ENCODE results near the gene TRIM14.
"Not testable (repeated sequence)": the region's sequence is repeated elsewhere in the genome, so short reads cannot be mapped to it uniquely, and the experiment has no call there.

The TRIM14 gene

GRCh38 chr9:98083061-98083501, 35.9 kb downstream of the TRIM14 start:
- peak; percentile 46 for DNase-seq (ENCODE audit: low read depth)

- peak; percentile 44 for DNase-seq (ENCODE audit: low read depth)
Observed at GRCh38 chr9:98081477-98082219, 37.4 kb downstream of the TRIM14 start.

GRCh38 chr9:98080780-98081179, 38.2 kb downstream of the TRIM14 start:
- DNase-seq (ENCODE audit: low read depth): no peak

GRCh38 chr9:98080326-98080725, 38.7 kb downstream of the TRIM14 start:
- DNase-seq (ENCODE audit: low read depth): peak; percentile 59

GRCh38 chr9:98078895-98079294, 40.1 kb downstream of the TRIM14 start:
- no peak for DNase-seq (ENCODE audit: low read depth)

DNA sequence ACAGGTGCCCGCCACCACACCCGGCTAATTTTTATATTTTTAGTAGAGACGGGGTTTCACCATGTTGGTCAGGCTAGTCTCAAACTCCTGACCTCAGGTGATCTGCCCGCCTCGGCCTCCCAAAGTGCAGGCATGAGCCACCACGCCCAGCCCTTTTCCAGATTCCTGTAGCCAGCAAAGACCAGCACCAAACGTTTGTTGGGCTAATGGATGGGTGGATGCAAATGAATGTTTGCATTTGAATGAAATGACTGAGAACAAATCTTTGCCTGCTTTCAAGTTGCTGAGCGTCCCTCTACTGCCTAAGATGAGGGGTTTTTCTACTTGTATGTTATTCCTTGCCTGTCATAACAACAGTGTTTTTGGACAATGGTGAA, 42.5 kb downstream of the TRIM14 start:
- not testable (repeated sequence) for DNase-seq (ENCODE audit: low read depth)

GRCh38 chr9:98075332-98075805, 43.7 kb downstream of the TRIM14 start:
- DNase-seq (ENCODE audit: low read depth): peak; percentile 84

GRCh38 chr9:98074115-98074990, 44.7 kb downstream of the TRIM14 start:
- DNase-seq (ENCODE audit: low read depth): peak; percentile 45

GRCh38 chr9:98071737-98072136, 47.3 kb downstream of the TRIM14 start:
- no peak for DNase-seq (ENCODE audit: low read depth)

DNA sequence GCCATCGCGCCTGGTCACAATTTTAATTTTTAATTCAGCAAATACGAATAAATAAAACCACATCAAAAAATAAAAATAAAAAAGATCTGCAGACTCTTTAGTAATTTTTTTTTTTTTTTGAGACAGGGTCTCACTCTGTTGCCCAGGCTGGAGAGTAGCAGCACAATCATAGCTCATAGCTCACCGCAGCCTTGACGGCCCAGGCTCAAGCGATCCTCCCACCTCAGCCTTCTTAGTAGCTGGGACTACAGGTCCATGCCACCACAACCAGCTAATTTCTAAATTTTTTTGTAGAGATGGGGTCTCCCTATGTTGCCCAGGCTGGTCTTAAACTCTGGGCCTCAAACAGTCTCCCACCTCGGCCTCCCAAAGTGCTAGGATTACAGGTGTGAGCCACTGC, 48.3 kb downstream of the TRIM14 start:
- no peak for DNase-seq (ENCODE audit: low read depth)

- no peak for DNase-seq (ENCODE audit: low read depth)
Observed at GRCh38 chr9:98069551-98069950, 49.5 kb downstream of the TRIM14 start.

- DNase-seq (ENCODE audit: low read depth): no peak
Observed at GRCh38 chr9:98067184-98067583, 51.8 kb downstream of the TRIM14 start.

- no peak for DNase-seq (ENCODE audit: low read depth)
Observed at GRCh38 chr9:98066235-98066634, 52.8 kb downstream of the TRIM14 start.

GRCh38 chr9:98064623-98065392, 54.2 kb downstream of the TRIM14 start:
- DNase-seq (ENCODE audit: low read depth): no peak

DNA sequence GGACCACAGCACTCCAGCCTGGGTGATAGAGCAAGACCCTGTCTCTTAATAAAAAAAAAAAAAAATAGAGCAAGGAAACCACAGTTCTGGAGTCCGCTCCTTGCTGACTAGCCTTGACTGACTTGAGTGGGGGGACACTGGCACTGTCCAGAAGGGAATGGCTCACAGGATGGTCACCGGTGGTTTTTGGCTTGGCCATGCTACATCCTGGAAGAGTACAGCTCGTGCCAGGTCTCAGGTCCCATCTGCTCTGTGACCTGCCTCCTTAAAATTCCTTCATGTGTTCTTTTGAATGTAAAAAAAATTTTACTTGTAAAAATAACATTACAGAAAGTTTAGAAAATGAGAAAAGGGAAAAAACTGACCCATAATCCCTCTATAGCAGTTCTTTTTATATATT, 56.9 kb downstream of the TRIM14 start:
- DNase-seq (ENCODE audit: low read depth): no peak

DNA sequence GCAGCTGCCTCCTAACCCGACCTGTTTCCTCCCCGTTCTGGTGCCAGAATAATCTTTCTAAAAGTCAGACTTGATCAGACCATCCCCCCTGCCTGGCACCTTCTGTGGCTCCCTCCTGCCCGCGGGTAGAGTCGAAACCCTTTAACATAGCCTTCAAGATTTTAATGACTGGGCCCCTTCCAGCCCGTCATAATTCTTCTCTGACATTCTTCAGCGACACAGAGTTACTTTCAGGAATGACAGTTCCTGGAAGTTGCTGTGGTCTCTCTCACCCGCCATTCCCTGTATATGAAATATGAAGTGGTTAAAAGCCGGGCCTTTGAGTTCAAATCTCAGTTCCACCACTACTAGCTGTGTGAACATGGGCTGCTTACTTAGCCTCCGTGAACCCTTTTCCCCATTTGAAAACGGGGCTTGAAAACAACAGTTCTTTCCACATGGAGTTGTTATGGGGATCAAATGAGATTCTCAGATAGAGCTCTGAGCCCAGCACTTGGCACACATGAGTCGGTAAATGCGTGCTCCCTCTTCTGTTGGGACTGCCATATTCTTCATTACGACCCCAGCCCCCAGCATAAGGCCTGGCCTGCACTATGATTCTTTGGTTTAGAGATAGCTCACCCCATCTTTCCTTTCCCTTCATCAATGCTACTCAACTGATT, 61.8 kb downstream of the TRIM14 start:
- no peak for DNase-seq (ENCODE audit: low read depth)

GRCh38 chr9:98056269-98057137, 62.5 kb downstream of the TRIM14 start, which contains the start of gene NANS:
Gene NANS, plus strand, starts transcription at chr9:98056732. Its CDS starts 77 bp downstream, at chr9:98056809.
- DNase-seq (ENCODE audit: low read depth): peak; percentile 92

DNA sequence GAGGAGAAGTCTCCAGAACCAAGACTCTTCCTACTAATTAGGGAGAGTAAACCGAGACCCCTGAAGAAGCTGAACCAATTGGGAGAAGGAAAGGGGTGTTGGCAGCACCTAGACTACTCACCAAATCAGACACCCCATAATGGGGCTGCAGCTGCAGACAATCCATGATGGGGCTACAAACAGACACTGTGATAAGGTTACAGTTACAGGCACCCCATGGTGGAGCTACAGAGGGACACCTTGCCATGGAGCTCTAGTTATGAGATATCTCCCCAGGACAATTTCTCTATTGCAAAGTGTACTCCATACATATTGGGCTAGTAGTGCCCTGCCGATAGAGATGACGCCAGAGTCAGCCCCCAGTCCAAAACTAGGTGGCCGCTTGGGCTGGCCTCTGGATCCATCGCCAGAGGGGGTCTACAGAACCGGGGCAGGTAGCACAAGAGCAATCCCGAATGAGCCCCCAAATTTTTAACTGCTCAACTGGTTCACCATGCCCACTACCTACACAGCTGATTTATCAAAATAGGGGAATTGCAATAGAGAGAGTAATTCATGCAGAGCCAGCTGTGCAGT, 64.6 kb downstream of the TRIM14 start:
- DNase-seq (ENCODE audit: low read depth): no peak

DNA sequence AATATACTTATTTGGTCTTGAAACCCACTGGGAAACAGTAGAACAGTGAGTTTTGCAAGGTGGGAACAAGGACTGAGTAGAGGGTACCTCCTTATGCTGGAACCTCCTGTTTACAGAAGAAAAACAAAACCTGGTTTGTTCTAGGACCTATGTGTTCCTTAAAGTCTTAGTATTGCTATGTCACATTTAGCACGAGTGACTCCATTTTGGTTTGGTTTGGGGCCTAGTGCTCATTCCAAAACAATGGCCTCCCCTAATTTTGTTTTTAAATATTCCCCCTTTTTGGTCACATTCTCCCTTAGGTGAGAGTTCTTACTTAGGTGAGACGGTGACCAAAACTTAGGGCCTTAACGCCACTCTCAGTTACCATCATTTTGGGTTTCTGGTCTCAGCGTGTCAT, 68.7 kb downstream of the TRIM14 start:
- DNase-seq (ENCODE audit: low read depth): no peak
